Left lung (tissue), 10 donors: Measurements from ENCODE around the gene FLVCR1. TPM values are rescaled to one million over a fixed set of nuclear protein-coding genes. Genes with fewer than 3 reads are reported as not detected.
A peak's percentile ranks its signal among the peaks of the same experiment; 100 is the strongest.

Experiments used
- ATAC-seq: fragments of 200-7000 bp; cut with Tn5 transposase; one replicate; pipeline ENCODE4 v1.9.1; 2020; ENCODE audit warnings: moderate library complexity
- DNase-seq, 4 donors: peaks; one replicate each; pipeline ENCODE4 v3.0.0-alpha.2; 2013 to 2020
- H3K27ac ChIP-seq, 2 donors: fragments of 200-600 bp; sonication (generic) in 1 of 2; one replicate each; pipeline versions ENCODE4 v1.5.0 to v1.8.0; 2020 to 2021
- H3K27me3 ChIP-seq, 2 donors: fragments of 200-600 bp; sonication (generic) in 1 of 2; one replicate each; pipeline versions ENCODE4 v1.5.0 to v1.8.0; 2020 to 2021
- H3K36me3 ChIP-seq, 2 donors: fragments of 200-600 bp; sonication (generic) in 1 of 2; one replicate each; pipeline versions ENCODE4 v1.5.0 to v1.8.0; 2020 to 2021
- H3K4me1 ChIP-seq, 2 donors: fragments of 200-600 bp; one replicate each; pipeline ENCODE4 v1.8.0; 2021
- H3K4me3 ChIP-seq, 2 donors: fragments of 200-600 bp; sonication (generic) in 1 of 2; one replicate each; pipeline versions ENCODE4 v1.5.0 to v1.8.0; 2020 to 2021; ENCODE audit warnings: mild to moderate bottlenecking in 1 of 2
- H3K9me3 ChIP-seq, 2 donors: fragments of 200-600 bp; sonication (generic) in 1 of 2; one replicate each; pipeline versions ENCODE4 v1.5.0 to v1.8.0; 2020 to 2021
- intact Hi-C, 2 donors: fragments of 100-400 bp; cut with DNase I; formaldehyde crosslinking; loops; one replicate each; pipeline versions ENCODE4 v1.11.2 to v1.14.2; 2022
- polyA plus RNA-seq, 6 donors: library from polyadenylated mRNA; unstranded; fragments of 120-200 nt; gene quantifications; one replicate each; pipeline ENCODE4 v1.2.1, GENCODE V29; 2013; ENCODE audit not compliant: insufficient read length in 6 of 6
- total RNA-seq, 2 donors: library from RNA; stranded (reverse); fragmentation: NEBNext Ultra II Directional; extraction: Animal tissue kit (Norgen Biotek cat#: 25700); gene quantifications; one replicate each; pipeline ENCODE4 v1.2.1, GENCODE V29; 2021
- TF ChIP-seq, protein P1 (sequence below), 2 donors: fragments of 200-600 bp; sonication (generic) in 1 of 2; IDR thresholded peaks; one replicate each; pipeline versions ENCODE4 v1.5.0 to v1.8.0; 2021; ENCODE audit warnings: antibody characterized with exemption in 2 of 2
- donor health status: DM: no; HTN: yes; CAD: no.
- donor health status: DM: no; HTN: no; CAD: no.

FLVCR1 gene
- total and polyA plus RNA-seq, 8 donors, result 6.1 to 29.4 (median 22.7) TPM

DNA sequence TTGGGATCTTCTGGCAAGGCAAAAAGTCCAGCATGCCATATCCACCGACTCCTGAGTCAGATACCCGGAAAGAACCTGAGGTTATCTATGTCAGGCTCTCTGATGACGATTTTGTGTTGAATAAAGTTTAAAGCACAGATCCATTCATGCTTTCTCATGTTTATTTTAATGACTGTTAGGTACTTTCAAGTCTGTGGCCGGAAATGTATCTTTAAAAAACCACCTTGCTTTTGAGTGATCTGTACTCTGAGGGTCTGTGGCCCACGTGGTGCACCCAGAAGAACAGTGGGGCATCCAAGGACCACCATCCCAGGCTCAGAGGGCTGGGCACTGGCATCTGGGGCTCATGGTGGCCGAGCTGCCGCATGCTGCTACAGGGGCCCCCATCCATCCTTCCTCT is 62.2 kb downstream of the FLVCR1 start:
- Histone ChIP-seq H3K36me3 (no peaks in the 10 kb centered on the region), H3K4me1 (peaks cover 0 to 7% of the 10 kb centered on the region in 2 donors), H3K9me3 (no peaks in the 10 kb centered on the region), H3K4me3 (no peak overlapping the region), H3K27ac (no peak overlapping the region), H3K27me3 (peaks cover 0 to 12% of the 10 kb centered on the region in 2 donors)
- no peak for DNase-seq
- no peak for ATAC-seq
- intact Hi-C loops, result no loop called here
- TF ChIP-seq, protein P1, sequence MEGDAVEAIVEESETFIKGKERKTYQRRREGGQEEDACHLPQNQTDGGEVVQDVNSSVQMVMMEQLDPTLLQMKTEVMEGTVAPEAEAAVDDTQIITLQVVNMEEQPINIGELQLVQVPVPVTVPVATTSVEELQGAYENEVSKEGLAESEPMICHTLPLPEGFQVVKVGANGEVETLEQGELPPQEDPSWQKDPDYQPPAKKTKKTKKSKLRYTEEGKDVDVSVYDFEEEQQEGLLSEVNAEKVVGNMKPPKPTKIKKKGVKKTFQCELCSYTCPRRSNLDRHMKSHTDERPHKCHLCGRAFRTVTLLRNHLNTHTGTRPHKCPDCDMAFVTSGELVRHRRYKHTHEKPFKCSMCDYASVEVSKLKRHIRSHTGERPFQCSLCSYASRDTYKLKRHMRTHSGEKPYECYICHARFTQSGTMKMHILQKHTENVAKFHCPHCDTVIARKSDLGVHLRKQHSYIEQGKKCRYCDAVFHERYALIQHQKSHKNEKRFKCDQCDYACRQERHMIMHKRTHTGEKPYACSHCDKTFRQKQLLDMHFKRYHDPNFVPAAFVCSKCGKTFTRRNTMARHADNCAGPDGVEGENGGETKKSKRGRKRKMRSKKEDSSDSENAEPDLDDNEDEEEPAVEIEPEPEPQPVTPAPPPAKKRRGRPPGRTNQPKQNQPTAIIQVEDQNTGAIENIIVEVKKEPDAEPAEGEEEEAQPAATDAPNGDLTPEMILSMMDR (IDR thresholded peaks at IDR 0.05), result no peak

DNA sequence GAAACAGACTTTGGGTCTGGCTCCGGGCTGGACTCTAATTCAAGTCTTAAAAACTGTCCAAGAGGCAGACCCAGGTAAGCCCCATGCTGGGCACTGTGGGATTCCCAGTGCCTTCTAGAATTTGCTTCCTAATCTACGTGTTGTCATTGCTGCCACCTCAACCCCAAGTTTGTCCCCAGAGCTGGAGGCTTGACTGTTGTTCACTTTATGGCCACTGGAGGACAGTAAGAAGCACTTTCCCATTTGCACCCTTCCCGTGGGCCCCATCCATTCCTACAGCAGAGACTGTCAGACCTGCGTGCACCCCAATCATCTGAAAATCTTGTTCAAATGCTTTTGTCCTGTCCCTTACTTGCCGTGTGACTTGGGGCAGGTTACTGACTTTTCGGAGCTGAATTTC is 62.8 kb downstream of the FLVCR1 start:
- H3K36me3 ChIP-seq, result no peaks in the 10 kb centered on the region
- H3K9me3 ChIP-seq, result no peaks in the 10 kb centered on the region
- DNase-seq, result no peak
- TF ChIP-seq, protein P1 (IDR thresholded peaks at IDR 0.05), result peak in 1 of 2 donors; percentile 27
- H3K4me3 ChIP-seq, result no peak overlapping the region
- intact Hi-C loops, result no loop called here
- no peak for ATAC-seq
- H3K27ac ChIP-seq, result no peak overlapping the region
- peaks cover 0 to 7% of the 10 kb centered on the region in 2 donors for H3K4me1 ChIP-seq
- H3K27me3 ChIP-seq, result peaks cover 0 to 12% of the 10 kb centered on the region in 2 donors

DNA sequence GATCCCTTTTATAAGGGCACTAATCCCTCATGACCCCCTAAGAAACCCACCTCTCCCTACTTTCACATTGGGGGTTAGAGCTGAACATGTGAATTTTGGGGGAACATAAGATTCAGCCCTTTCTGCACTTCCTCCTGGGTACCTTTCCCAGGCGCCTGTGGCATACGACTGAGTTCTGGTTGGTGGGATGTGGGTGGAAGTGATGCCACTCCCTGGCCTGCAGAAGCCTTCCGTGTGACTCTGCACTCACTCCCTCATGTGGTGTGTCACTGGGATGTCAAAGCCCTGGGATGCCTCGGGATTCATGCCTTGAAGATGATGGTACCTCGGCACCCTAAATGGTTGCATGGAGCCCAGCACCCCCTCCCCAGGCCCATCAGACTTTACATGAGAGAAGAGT is 63.9 kb downstream of the FLVCR1 start:
- H3K36me3 ChIP-seq, result no peaks in the 10 kb centered on the region
- no peaks in the 10 kb centered on the region for H3K4me1 ChIP-seq
- H3K27ac ChIP-seq, result no peak overlapping the region
- no peaks in the 10 kb centered on the region for H3K9me3 ChIP-seq
- intact Hi-C loops, result no loop called here
- no peak overlapping the region for H3K4me3 ChIP-seq
- TF ChIP-seq, protein P1 (IDR thresholded peaks at IDR 0.05), result no peak
- ATAC-seq, result no peak
- H3K27me3 ChIP-seq, result peaks cover 0 to 12% of the 10 kb centered on the region in 2 donors
- DNase-seq, result no peak

DNA sequence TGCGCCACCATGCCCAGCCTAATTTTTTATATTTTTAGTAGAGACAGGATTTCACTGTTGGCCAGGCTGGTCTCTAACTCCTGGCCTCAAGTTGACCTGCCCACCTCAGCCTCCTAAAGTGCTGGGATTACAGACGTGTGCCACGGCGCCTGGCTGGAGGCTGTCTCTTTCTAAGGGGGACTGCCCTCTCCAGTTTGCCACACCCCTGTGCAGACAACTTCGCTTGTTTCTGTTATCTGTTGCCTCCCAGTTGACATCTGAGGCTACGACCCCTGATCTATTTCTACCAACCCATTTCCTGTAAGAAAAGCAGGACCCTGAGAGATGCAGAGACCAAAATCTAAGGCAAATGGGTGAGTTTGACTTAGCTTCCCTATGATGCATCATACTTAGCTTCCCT is 68.3 kb downstream of the FLVCR1 start:
- H3K4me1 ChIP-seq, result no peaks in the 10 kb centered on the region
- H3K9me3 ChIP-seq, result no peaks in the 10 kb centered on the region
- H3K36me3 ChIP-seq, result no peaks in the 10 kb centered on the region
- intact Hi-C loops, result no loop called here
- no peaks in the 10 kb centered on the region for H3K27me3 ChIP-seq
- TF ChIP-seq, protein P1 (IDR thresholded peaks at IDR 0.05), result no peak
- ATAC-seq, result no peak
- DNase-seq, result no peak
- H3K27ac ChIP-seq, result no peak overlapping the region
- H3K4me3 ChIP-seq, result no peak overlapping the region

DNA sequence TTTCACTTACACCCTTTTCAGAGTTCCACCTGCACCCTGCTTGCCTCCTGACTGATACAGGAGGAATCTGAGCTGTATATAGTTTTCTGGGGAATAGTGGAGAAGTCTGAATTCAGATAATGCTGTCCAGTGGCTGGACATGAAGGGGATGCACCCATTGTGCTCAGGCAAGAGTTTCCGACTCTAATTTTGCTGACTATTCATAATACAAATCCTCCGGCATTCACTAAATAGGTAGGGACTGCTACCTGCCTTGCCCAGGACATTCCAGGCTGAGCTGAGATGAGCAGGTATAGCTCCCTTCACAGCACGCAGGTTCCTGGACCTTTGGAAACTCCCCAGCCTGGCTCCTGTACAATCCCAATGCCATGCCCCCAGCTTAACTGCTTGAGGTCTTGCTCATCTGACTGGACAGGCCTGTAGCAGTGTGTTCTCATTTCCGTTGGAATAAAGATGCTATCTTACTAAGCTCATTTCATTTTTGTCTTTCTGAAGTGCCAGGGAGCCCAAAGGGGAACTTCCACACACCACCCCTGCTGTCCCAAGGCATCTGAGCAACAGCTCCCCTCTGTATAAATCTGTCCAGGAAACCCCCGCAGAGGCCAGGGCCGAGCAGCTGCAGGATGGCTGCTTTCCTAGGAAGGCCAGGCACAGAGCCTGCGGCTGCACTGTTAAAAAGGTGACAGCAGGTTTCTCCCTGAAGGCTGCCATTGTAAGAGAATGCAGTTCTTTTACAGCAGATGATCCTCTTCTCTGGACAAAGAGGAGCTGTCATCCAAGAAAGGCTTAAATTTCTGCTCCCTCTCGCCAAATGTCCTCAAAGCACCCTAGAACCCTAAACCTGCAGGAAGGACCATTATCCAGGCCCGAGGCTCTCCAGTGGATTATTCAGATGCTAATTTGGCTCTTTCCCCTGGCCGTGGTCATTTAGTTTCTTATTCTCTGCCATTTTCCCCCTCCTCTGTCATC is 70.5 kb downstream of the FLVCR1 start:
- Histone ChIP-seq H3K36me3 (no peaks in the 10 kb centered on the region), H3K27ac (no peak overlapping the region), H3K9me3 (no peaks in the 10 kb centered on the region), H3K4me1 (no peaks in the 10 kb centered on the region), H3K27me3 (no peaks in the 10 kb centered on the region), H3K4me3 (no peak overlapping the region)
- intact Hi-C loops, result no loop called here
- DNase-seq (peak in 1 of 4 donors; percentile 53), ATAC-seq (no peak)
- TF ChIP-seq, protein P1 (IDR thresholded peaks at IDR 0.05), result no peak
